HepG2 (cell line): ENCODE measurements around the gene TGM4. TPM values are rescaled to one million over a fixed set of nuclear protein-coding genes. Genes with fewer than 3 reads are reported as not detected.

ENCODE experiments used
- ARID3A ChIP-seq: IDR thresholded peaks from 2 replicates; pipeline ENCODE4 v1.6.1; 2012; ENCODE audit warnings: low read depth, low read length, improper control_type of control experiment
- ELF3 ChIP-seq: IDR thresholded peaks from 2 replicates; pipeline ENCODE4 v1.6.1; 2016; ENCODE audit warnings: missing genetic modification reagents, missing compliant biosample characterization
- ETV5 ChIP-seq: IDR thresholded peaks from 2 replicates; pipeline ENCODE4 v1.6.1; 2018; ENCODE audit warnings: missing biosample characterization, missing genetic modification reagents, inconsistent platforms, borderline replicate concordance
- FOSL1 ChIP-seq: sonication (generic); formaldehyde crosslinking; IDR thresholded peaks from 2 replicates; pipeline ENCODE4 v1.9.0; 2021; ENCODE audit warnings: missing genetic modification reagents, borderline replicate concordance
- FOXA3 ChIP-seq: IDR thresholded peaks from 2 replicates; pipeline ENCODE4 v1.6.1; 2016; ENCODE audit warnings: missing genetic modification reagents, missing compliant biosample characterization
- RFX1 ChIP-seq: fragments of 450-650 bp; IDR thresholded peaks from 2 replicates; pipeline ENCODE4 v1.6.1; 2017
- SRY ChIP-seq: sonication (generic); formaldehyde crosslinking; IDR thresholded peaks from 2 replicates; pipeline ENCODE4 v1.8.0; 2022; ENCODE audit warnings: mild to moderate bottlenecking, missing genetic modification reagents
- ZBTB10 ChIP-seq: sonication (generic); formaldehyde crosslinking; IDR thresholded peaks from 2 replicates; pipeline ENCODE4 v1.4.0; 2020; ENCODE audit warnings: missing genetic modification reagents, borderline replicate concordance
- ZBTB42 ChIP-seq: sonication (generic); formaldehyde crosslinking; IDR thresholded peaks from 2 replicates; pipeline ENCODE4 v1.5.0; 2020; ENCODE audit warnings: mild to moderate bottlenecking, missing genetic modification reagents
- ZC3H13 ChIP-seq: sonication (generic); formaldehyde crosslinking; IDR thresholded peaks from 2 replicates; pipeline ENCODE4 v1.8.1; 2023; ENCODE audit warnings: mild to moderate bottlenecking, missing genetic modification reagents, moderate library complexity
- ZFP1 ChIP-seq: IDR thresholded peaks from 2 replicates; pipeline ENCODE4 v1.6.1; 2016
- ZKSCAN8 ChIP-seq: IDR thresholded peaks from 2 replicates; pipeline ENCODE4 v1.6.1; 2016; ENCODE audit warnings: borderline replicate concordance, missing genetic modification reagents, missing compliant biosample characterization
- ZNF292 ChIP-seq: sonication (generic); formaldehyde crosslinking; IDR thresholded peaks from 2 replicates; pipeline ENCODE4 v1.8.1; 2022; ENCODE audit warnings: mild to moderate bottlenecking, low read depth, missing genetic modification reagents, borderline replicate concordance
- ZNF451 ChIP-seq: sonication (generic); formaldehyde crosslinking; IDR thresholded peaks from 2 replicates; pipeline ENCODE4 v1.5.0; 2020; ENCODE audit warnings: mild to moderate bottlenecking, missing genetic modification reagents
- ZNF484 ChIP-seq: sonication (generic); formaldehyde crosslinking; IDR thresholded peaks from 2 replicates; pipeline ENCODE4 v1.5.1; 2020; ENCODE audit warnings: mild to moderate bottlenecking, low read depth, missing genetic modification reagents, borderline replicate concordance
- ZNF530 ChIP-seq: sonication (generic); formaldehyde crosslinking; IDR thresholded peaks from 2 replicates; pipeline ENCODE4 v1.5.0; 2020; ENCODE audit warnings: low read depth, mild to moderate bottlenecking, missing genetic modification reagents
- ZNF547 ChIP-seq: sonication (generic); formaldehyde crosslinking; IDR thresholded peaks from 2 replicates; pipeline ENCODE4 v1.5.1; 2020; ENCODE audit warnings: mild to moderate bottlenecking, missing genetic modification reagents
- ZNF639 ChIP-seq: conservative IDR thresholded peaks from 2 replicates; pipeline ENCODE4 v1.6.1; 2018; ENCODE audit warnings: missing genetic modification reagents
- ZNF674 ChIP-seq: sonication (generic); formaldehyde crosslinking; IDR thresholded peaks from 2 replicates; pipeline ENCODE4 v1.5.0; 2020; ENCODE audit warnings: low read depth, mild to moderate bottlenecking, missing genetic modification reagents
- ZNF883 ChIP-seq: sonication (generic); formaldehyde crosslinking; IDR thresholded peaks from 2 replicates; pipeline ENCODE4 v1.5.1; 2020; ENCODE audit warnings: mild to moderate bottlenecking, missing genetic modification reagents; ENCODE audit errors: not compliant biosample characterization
- polyA plus RNA-seq, 8 experiments: library from polyadenylated mRNA; depleted of rRNA in 3 of 8; stranded (reverse) in 7 of 8; unstranded in 1 of 8; fragments of >200 nt; fragmentation: Illumina TruSeq in 4 of 8; extraction: Trizol in 4 of 8; gene quantifications; 2 replicates each; pipeline versions ENCODE4 v1.2.1 to v1.2.3, GENCODE V29; 2011 to 2016; ENCODE audit warnings: low read depth in 4 of 8, missing spikeins in 1 of 8, mixed read lengths in 1 of 8; ENCODE audit not compliant: insufficient read depth in 1 of 8
- total RNA-seq, 5 experiments: library from RNA; depleted of rRNA; stranded (reverse); fragments of >200 nt; fragmentation: Illumina TruSeq; extraction: Trizol; gene quantifications; 2 replicates each; pipeline ENCODE4 v1.2.3, GENCODE V29; 2016; ENCODE audit warnings: low read depth in 1 of 5
- TF ChIP-seq, protein P1 (sequence below): sonication (generic); formaldehyde crosslinking; IDR thresholded peaks from 2 replicates; pipeline ENCODE4 v1.5.1; 2020; ENCODE audit warnings: mild to moderate bottlenecking, missing genetic modification reagents, moderate library complexity

Gene TGM4
- total and polyA plus RNA-seq, 2 of the 13 experiments (the other 11 are each of a cell fraction or from before 2014, with no cell fraction given), result 0.07 to 0.15 TPM

- TF ChIP-seq ZNF674 (CRISPR knock-in tag) (no peak), ZNF451 (no peak), ZNF547 (CRISPR knock-in tag) (no peak), ZNF530 (no peak), ZFP1 (CRISPR knock-in tag) (no peak), ZBTB10 (CRISPR knock-in tag) (no peak), RFX1 (no peak), ZNF639 (CRISPR knock-in tag) (no peak), FOSL1 (CRISPR knock-in tag) (no peak), FOXA3 (peak; percentile 61), ZBTB42 (CRISPR knock-in tag) (no peak), ZNF883 (CRISPR knock-in tag) (no peak), ZKSCAN8 (CRISPR knock-in tag) (no peak), ZC3H13 (CRISPR knock-in tag) (no peak), ZNF484 (CRISPR knock-in tag) (no peak), ETV5 (CRISPR knock-in tag) (peak; percentile 69; the same call in 1 of the 2 replicates), SRY (CRISPR knock-in tag) (no peak), ARID3A (no peak), ELF3 (CRISPR knock-in tag) (0 out of 2 replicates have a peak, but pooled peaks have one; percentile 24), ZNF292 (CRISPR knock-in tag) (no peak)
- TF ChIP-seq, protein P1, sequence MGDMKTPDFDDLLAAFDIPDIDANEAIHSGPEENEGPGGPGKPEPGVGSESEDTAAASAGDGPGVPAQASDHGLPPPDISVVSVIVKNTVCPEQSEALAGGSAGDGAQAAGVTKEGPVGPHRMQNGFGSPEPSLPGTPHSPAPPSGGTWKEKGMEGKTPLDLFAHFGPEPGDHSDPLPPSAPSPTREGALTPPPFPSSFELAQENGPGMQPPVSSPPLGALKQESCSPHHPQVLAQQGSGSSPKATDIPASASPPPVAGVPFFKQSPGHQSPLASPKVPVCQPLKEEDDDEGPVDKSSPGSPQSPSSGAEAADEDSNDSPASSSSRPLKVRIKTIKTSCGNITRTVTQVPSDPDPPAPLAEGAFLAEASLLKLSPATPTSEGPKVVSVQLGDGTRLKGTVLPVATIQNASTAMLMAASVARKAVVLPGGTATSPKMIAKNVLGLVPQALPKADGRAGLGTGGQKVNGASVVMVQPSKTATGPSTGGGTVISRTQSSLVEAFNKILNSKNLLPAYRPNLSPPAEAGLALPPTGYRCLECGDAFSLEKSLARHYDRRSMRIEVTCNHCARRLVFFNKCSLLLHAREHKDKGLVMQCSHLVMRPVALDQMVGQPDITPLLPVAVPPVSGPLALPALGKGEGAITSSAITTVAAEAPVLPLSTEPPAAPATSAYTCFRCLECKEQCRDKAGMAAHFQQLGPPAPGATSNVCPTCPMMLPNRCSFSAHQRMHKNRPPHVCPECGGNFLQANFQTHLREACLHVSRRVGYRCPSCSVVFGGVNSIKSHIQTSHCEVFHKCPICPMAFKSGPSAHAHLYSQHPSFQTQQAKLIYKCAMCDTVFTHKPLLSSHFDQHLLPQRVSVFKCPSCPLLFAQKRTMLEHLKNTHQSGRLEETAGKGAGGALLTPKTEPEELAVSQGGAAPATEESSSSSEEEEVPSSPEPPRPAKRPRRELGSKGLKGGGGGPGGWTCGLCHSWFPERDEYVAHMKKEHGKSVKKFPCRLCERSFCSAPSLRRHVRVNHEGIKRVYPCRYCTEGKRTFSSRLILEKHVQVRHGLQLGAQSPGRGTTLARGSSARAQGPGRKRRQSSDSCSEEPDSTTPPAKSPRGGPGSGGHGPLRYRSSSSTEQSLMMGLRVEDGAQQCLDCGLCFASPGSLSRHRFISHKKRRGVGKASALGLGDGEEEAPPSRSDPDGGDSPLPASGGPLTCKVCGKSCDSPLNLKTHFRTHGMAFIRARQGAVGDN (CRISPR knock-in tag), result no peak
Measured at GRCh38 chr3:44893097-44893496, 18.7 kb downstream of the TGM4 start (continued).
